ENCODE measurements around the gene TMEFF2.

The TMEFF2 gene

DNA sequence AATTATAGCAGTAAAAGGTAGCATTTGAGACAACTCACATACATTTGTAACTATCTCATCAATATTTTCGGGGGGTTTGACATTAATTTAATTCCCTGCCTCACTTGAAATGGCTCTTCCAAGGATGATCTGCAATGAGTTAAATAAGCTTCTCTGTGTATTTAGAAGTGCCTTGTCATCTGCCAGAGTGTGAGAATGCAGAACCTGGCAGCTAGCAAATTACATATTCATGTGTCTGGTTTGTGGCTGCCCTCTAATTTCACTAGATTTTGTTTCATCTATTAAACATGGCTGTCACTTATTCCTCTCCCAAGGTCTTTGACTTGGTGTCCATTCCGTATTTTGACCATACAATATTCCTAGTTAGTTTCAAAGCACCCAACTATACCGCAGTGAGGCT, 189.5 kb downstream of the TMEFF2 start:
- DNase-seq = no peak

DNA sequence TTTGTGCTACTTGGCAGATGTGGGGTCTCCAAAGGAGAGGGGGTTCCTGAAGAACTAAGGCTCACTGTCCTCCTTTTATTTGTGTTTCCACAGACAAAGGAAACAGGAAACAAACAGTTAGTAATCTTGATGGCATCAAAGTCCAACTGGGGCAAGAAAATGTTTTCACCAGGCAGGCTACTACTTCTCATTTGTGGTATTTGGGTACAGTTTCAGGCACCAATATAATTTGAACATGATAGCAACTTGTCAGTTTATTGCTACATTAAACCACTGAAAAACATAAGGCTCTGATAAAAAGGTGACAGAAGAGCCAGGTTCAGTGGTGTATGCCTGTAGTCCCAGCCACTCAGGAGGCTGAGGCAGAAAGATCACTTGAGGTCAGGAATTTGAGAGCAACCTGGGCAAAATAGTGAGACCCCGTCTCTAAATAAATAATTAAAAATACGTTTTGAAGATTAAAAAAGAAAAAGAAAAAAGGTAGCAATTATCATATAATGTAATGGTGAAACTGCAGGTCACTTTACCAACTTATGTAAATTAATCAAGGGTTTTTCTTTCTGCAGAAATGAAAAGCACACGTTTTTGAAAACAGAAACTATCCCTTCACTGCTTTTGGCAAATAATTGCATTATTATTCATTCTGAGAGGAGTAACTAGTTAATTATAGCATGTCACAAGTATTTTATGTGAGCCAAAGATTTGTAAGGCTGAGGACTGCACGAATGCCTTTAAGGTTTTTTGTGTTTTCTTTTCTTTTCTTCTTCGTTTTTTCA, 190.4 kb downstream of the TMEFF2 start:
- no peak for DNase-seq

DNA sequence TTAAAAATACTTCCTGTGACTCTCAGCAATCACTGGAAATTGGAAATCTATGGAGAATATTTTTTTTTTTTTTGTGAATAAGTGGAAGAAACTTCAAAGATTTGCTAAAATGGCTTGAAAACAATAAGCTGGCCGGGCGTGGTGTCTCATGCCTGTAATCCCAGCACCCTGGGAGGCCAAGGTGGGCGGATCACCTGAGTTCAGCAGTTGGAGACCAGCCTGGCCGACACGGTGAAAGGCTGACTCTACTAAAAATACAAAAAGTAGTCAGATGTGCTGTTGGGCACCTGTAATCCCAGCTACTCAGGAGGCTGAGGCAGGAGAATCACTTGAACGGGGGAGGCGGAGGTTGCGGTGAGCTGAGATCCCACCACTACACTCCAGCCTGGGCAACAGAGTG, 192.3 kb downstream of the TMEFF2 start:
- no peak for DNase-seq

- DNase-seq = no peak
Observed at GRCh38 chr2:192000196-192000980, 194.3 kb downstream of the TMEFF2 start.

GRCh38 chr2:191999101-191999841, 195.5 kb downstream of the TMEFF2 start:
- DNase-seq = no peak

- no peak for DNase-seq
Observed at GRCh38 chr2:191995285-191995684, 199.4 kb downstream of the TMEFF2 start.

DNA sequence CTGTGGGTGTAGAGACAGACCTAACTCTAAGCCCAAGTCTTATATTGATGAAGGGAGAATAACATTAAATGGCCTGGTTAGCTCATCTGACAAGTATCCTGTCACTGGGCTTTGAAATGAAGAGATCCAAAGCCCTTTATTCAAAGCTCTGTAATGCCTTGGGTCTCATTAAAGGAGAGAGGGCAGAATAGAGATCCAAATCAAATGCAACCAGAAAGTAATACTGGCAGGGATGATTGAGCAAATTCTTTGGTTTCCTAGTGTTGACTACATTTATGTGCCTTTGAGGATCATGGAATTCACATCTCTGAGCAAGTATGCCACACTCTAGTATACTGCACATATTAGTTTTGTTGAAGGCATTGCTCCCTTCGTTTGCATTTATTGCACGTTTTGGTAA, 200.0 kb downstream of the TMEFF2 start:
- no peak for DNase-seq

GRCh38 chr2:191991442-191991841, 203.3 kb downstream of the TMEFF2 start:
- DNase-seq = no peak

DNA sequence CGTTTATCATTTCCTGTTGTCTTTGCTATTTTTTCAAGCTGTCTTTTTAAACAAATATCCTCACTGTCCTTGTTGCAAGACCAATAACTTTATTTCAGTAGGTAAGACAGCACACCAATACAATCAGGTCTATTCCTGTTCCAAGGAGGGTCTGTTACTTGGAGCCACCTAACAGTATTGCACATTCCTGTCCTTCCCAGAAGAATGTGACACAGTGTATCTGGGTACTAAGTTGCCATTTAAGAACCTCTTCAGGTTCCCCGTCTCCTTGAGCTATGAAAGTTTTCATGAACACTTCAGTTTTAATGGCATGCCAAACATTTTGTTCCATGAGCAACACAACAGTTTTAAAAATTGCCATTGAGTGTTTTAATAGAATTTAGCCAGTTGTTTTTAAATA, 209.0 kb downstream of the TMEFF2 start:
- no peak for DNase-seq

DNA sequence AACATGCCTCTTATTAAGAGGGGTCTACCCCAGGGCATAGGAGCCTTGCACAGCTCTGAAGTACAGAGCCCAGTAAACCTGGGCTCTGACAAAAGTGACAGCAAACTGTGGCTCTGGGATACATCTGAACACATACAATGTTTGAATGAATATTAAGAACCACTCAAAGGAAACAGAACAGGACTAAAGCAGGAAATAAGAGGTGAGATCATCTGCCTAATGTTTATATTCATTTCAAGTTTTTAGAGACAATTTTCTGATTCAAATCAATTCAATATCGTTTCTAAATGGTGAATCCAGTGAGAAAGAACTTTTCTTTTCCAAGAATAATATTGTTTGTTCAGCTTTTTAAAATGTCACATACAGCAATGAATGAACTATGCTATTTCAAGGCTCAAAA, 211.1 kb downstream of the TMEFF2 start:
- DNase-seq = no peak

GRCh38 chr2:191983186-191983585, 211.5 kb downstream of the TMEFF2 start:
- DNase-seq = no peak

DNA sequence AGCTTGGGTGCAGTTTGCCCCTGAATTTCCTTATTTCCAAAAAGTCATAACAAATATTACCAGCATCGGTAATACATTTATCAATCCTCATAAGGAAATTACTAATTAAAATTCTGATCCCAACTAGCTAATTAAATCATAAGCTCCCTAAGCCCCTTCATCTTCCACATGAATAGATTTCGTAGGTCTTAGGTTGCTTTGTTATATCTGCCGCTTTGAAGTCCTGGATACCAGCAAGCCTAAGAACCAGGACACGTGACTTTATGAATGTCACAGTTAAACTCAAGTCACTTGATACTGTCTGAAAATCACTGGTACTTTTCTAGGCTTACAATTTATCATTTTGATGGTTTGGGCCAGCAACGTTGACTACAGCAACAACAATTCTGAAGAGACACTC, 213.0 kb downstream of the TMEFF2 start:
- DNase-seq = no peak

DNA sequence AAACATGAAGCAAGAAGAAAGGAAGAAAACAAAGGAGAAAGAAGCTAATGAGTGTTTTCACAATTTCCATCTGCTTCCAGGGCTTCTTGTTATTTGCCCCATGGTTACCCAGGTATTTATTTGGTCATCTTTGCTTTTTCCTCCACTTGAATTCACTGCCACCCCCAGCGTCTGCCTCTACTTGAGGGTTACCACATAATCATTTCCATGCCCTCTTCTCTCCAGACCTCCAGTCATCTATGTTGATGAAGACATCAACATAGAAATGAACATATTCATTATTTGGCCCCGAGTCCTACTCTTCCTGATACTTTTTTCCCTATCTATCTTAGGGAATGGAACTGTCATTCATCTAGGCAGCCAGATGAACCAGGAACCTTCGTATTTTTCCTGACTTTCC, 214.2 kb downstream of the TMEFF2 start:
- DNase-seq = no peak

DNA sequence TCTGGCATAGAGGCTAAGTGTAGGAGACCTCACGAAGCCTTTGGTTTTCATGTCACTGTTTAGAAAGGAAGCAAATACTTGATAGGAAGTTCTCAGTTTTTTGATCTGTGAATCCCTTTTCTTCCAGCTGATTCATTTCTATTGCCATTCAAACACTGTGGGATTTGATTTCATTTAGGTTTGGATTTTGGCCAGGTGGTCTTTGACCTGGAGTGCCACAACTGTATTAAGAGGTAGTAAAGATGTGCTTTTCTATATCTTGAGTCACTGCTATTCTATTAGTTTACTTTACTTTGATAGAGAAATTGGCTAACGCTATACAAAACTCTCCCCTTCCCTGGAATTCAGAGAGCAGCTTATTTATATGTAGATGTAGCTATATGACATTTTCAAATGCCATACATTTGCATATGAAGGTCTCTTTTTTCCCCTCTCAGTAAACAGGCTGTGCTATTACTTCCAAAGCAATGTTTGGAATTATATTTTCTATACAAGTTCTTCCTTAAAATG, 215.5 kb downstream of the TMEFF2 start:
- DNase-seq = no peak

DNA sequence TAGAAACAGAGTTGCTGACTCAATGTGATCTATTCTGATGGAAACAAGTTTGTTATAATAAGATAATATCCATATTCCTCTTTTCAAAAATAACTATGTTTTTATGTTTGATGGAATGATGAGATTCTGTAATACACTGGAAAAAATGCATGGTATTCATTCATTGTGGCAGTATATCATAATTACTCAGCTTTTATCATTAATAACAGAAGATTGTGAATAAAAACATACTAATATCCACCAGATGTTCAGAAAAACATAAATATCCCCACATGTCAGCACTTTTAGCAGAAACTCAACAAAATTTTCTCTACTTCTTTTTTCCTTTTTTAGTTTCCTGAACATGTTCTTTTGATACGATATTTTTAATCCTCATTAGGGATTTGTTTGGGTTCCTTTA, 217.0 kb downstream of the TMEFF2 start:
- DNase-seq = no peak

GRCh38 chr2:191976436-191976835, 218.3 kb downstream of the TMEFF2 start:
- no peak for DNase-seq

DNA sequence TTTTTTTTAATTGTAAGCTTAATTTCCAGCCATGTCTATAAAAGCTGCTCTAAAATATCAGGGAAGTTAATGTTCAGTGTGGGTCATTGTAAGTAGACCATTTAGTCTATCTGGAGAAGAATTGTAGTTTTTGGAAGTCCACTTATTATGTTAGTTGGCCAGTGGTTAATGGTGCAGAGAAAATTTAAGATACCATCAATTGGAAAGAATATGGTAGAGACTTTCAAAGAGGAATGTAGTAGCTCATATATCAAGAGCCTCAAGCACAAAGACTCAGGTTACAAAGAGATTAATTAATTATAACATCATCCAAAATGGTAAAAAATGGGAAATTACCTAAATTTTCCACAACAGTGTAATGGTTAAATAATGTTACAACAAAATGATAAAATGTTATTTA, 220.1 kb downstream of the TMEFF2 start:
- DNase-seq = no peak

DNA sequence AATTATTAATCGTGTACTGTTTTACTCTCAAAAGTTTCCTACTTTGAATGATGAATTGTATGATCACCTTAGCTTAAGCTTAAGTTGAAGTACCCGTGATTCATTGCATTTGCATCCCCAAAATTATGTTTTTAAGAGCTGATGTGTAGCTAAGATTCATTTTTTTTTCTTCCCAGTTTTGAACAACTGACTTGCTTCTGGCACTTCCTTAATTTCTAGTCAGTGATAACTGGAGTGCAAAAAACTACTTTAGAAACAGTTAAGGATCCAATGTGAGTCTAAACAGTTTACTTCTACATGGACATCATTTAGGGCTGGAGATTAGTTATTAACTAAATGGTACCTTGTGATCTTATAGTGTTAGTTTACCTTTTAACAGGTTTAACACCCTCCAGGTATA, 223.9 kb downstream of the TMEFF2 start:
- no peak for DNase-seq

DNA sequence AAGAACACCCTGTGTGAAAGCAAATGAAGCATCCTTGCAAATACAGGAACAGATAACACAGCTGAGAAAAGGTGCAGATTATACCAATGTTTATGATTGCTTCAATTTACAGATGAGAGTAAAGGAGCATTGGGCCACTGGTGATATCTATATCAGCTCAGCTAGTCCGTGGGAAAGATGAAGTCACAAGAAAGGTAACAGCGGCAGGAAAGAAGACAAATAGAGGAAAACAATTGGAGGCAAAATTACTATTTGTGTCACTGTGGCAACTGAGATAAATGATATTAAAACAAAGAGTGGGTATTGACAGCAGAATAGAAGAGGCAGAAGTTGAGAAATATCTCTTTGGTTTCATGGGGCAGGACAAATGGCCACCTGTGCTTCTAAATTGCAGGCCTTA, 226.6 kb downstream of the TMEFF2 start:
- DNase-seq = no peak

DNA sequence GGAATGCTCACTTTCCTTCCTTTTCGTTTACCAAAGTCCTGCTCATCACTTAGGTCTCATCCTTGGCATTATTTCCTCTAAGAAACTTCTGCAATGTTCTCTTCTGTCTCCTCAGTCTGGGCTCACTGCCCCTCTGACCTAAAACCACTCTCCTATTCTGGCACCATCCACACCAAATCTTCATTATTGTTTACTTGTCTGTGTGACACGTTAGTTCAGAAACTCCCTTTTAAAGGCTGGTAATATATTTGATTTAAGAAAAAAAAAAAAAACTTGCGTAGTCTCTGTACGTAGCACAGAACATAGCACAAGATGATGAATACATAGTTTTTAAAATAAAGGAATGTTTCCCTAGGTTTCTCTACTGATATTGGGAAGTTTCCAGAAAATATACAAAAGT, 229.0 kb downstream of the TMEFF2 start:
- DNase-seq = no peak

DNA sequence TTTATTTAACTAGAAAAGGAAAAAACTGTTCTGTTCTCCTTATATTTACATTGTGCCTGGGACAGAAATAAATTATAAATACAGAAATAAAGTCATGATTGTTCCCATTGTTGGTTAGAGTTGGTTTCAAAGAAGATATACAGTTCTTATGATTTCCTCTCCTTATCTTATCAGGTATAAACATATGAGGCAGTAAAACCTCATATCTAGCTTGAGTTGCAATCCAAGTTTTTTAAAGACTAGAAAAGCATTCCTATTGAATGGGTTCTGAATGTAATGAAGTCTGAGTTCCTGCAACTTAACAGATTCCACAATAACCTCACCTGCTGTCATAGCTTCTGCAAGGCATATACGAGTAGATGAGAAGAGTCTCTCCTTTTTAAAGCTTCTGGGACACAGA, 233.2 kb downstream of the TMEFF2 start:
- no peak for DNase-seq

- DNase-seq = no peak
Observed at GRCh38 chr2:191959209-191959608, 235.5 kb downstream of the TMEFF2 start.
